ENCODE measurements around the gene YBX3. TPM values are rescaled to one million over a fixed set of nuclear protein-coding genes. Genes with fewer than 3 reads are reported as not detected.

YBX3 gene
- polyA plus RNA-seq, 6 donors from 2014 or later = 198 to 630 (median 365) TPM

Other genes starting within 250 kb of the YBX3 start
- under 1 TPM; 0.26 to 0.79 (median 0.66) TPM for gene EIF2S3B, start 217.4 kb downstream of the YBX3 start, polyA plus RNA-seq (ENCODE audit: low read depth in 6 of 6)
- gene MAGOHB, start 109.7 kb downstream of the YBX3 start, polyA plus RNA-seq (ENCODE audit: low read depth in 6 of 6) = 10 to 100 TPM; 37.3 to 46.3 (median 41.6) TPM
- gene STYK1, start 49.3 kb downstream of the YBX3 start, polyA plus RNA-seq (ENCODE audit: low read depth in 6 of 6) = not detected
- gene TAS2R7, start 79.3 kb upstream of the YBX3 start, polyA plus RNA-seq (ENCODE audit: low read depth in 6 of 6) = not detected
- gene TAS2R8, start 84.0 kb upstream of the YBX3 start, polyA plus RNA-seq (ENCODE audit: low read depth in 6 of 6) = not detected
- gene TAS2R9, start 86.8 kb upstream of the YBX3 start, polyA plus RNA-seq (ENCODE audit: low read depth in 6 of 6) = not detected
- gene TAS2R10, start 103.0 kb upstream of the YBX3 start, polyA plus RNA-seq (ENCODE audit: low read depth in 6 of 6) = not detected
- 1 to 10 TPM in 4 of 6 donors, under 1 TPM in 1, not detected in 1; 0.36 to 4.9 (median 1.5) TPM for gene PRR4, start 126.2 kb upstream of the YBX3 start, polyA plus RNA-seq (ENCODE audit: low read depth in 6 of 6)
- 10 to 100 TPM in 5 of 6 donors, 1 to 10 TPM in 1; 8.7 to 22.5 (median 11.4) TPM for gene PRH1, start 160.9 kb upstream of the YBX3 start, polyA plus RNA-seq (ENCODE audit: low read depth in 6 of 6)
- gene TAS2R13, start 186.2 kb upstream of the YBX3 start, polyA plus RNA-seq (ENCODE audit: low read depth in 6 of 6) = not detected
- not detected for gene PRH2, start 205.9 kb upstream of the YBX3 start, polyA plus RNA-seq (ENCODE audit: low read depth in 6 of 6)
- 1 to 10 TPM in 1 of 6 donors, under 1 TPM in 4, not detected in 1; 0.52 to 1.3 (median 0.95) TPM for gene TAS2R14, start 215.9 kb upstream of the YBX3 start, polyA plus RNA-seq (ENCODE audit: low read depth in 6 of 6)